HG03196 (cell line): ENCODE results near the gene EPHA8.

Experiments
- ATAC-seq: cut with Tn5 transposase; IDR thresholded peaks from one replicate; pipeline ENCODE4 v1.9.1; 2021; ENCODE audit not compliant: unreplicated experiment

EPHA8 gene

DNA sequence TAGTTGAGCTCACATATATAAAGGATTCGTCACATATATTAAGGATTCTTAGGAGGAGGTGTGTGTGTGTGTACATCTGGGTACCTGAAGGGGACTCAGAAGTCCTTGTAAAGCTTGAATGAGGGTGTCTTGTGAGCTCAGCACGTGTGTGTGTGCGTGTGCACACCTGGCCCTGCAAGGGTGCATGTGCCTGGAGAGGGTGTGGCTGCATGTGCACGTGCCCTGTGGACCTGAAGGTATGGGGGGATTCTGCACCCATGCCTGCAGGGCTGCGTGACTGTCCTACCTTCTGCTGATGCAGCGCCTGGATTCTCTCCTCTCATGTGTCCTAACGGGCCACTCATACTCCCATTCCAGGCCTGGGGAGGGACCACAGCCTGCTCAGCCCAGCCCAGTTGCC is 24.0 kb downstream of the EPHA8 start:
- no peak for ATAC-seq

DNA sequence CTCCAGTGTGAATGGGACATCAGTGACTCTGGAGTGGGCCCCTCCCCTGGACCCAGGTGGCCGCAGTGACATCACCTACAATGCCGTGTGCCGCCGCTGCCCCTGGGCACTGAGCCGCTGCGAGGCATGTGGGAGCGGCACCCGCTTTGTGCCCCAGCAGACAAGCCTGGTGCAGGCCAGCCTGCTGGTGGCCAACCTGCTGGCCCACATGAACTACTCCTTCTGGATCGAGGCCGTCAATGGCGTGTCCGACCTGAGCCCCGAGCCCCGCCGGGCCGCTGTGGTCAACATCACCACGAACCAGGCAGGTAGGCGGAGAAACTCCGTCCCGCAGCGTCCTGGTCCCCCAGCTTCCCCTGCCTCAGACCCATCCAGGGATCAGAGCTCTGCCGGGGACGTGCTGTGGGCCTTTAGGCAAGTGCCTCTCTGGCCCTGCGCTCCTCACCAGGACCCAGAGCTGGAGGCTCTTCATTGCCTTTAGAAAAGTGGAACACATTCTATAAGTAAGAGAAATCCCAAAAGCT is 25.7 kb downstream of the EPHA8 start:
- no peak for ATAC-seq

- ATAC-seq, result no peak
Observed at GRCh38 chr1:22591576-22591975, 28.3 kb downstream of the EPHA8 start.

DNA sequence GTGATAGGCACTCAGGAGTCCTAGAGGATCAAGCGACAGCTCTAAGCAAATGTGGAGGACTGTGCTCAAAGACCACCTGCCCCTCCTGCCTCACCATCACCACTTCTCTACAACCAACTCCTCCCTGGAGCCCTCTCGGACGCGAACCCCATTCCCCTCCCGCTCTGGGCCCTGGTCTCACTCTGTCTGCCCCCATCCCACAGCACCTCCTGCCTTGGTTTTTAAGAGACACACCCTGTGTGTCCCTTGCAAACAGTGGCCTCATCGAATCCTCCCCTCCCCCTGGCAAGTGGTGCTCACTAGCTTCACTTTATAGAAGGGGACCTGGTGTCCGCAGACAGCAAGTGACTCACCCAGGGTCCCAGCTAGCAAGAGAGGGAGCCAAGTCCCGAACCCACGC is 28.8 kb downstream of the EPHA8 start:
- no peak for ATAC-seq

GRCh38 chr1:22592919-22593790 is 29.9 kb downstream of the EPHA8 start:
- no peak for ATAC-seq

DNA sequence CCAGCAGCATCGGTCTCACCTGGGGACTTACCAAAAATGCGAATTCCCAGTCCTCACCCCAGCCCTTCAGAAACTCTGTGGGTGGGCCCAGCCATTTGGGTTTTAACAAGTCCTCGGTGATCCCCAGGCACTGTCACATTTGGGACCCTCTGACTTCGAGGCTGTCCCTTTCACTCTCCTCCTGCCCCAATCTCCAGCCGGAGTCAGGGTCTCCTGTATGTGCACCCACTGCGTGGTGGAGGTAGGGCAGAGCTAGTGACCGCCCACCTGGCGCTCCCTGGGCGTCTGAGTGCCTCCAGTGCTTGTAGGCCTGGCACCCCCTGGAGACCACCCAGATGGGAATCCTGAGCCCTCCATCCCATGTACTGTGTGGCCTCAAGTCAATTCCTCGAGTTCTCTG is 31.1 kb downstream of the EPHA8 start:
- ATAC-seq, result no peak

GRCh38 chr1:22595108-22595507 is 31.8 kb downstream of the EPHA8 start:
- no peak for ATAC-seq

GRCh38 chr1:22597301-22597965 is 34.1 kb downstream of the EPHA8 start:
- ATAC-seq, result no peak

DNA sequence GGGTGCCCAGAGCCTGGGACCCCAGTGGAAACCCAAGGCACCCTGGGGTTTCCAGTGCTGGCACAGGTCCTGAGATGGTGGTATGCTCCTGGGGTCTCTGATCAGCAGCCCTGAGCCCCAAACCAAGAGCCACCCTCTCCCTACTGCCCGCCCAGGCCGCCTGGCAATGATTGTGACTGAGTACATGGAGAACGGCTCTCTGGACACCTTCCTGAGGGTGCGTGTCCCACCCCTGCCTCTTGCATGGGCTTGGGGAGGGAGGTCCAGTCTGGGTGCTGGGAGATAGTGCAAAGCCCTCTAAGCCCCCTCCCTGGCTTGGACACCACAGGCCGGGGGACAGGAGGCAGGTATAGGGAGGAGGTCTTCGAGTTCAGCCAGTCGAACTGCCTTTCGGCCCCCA is 34.7 kb downstream of the EPHA8 start:
- no peak for ATAC-seq

DNA sequence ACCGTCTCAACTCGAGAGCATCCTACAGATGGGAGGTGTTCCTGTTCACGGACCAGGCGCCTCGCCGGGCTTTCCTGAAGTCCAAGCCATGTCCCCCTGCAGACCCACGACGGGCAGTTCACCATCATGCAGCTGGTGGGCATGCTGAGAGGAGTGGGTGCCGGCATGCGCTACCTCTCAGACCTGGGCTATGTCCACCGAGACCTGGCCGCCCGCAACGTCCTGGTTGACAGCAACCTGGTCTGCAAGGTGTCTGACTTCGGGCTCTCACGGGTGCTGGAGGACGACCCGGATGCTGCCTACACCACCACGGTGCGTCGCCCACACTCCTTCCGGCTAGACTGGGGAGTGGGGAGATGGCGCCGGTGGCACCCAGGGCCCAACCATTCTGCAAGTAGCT is 35.4 kb downstream of the EPHA8 start:
- ATAC-seq, result no peak

GRCh38 chr1:22600071-22600816 is 37.0 kb downstream of the EPHA8 start:
- no peak for ATAC-seq

- ATAC-seq, result no peak
Observed at GRCh38 chr1:22600817-22601605, 37.7 kb downstream of the EPHA8 start.

DNA sequence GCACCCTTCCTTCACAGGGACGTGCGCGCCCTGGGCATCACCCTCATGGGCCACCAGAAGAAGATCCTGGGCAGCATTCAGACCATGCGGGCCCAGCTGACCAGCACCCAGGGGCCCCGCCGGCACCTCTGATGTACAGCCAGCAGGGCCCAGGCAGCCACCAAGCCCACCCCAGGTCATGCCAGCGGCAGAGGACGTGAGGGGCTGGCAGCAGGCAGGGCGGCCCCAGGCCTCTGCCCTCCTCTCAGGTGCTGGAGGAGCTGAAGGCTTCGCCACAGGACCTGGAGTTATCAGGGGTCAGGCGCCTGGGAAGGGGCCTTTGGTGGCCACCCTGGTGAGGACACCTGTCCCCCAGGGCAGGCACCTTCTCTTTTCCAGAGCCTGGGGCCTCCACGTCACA is 38.3 kb downstream of the EPHA8 start:
- no peak for ATAC-seq

DNA sequence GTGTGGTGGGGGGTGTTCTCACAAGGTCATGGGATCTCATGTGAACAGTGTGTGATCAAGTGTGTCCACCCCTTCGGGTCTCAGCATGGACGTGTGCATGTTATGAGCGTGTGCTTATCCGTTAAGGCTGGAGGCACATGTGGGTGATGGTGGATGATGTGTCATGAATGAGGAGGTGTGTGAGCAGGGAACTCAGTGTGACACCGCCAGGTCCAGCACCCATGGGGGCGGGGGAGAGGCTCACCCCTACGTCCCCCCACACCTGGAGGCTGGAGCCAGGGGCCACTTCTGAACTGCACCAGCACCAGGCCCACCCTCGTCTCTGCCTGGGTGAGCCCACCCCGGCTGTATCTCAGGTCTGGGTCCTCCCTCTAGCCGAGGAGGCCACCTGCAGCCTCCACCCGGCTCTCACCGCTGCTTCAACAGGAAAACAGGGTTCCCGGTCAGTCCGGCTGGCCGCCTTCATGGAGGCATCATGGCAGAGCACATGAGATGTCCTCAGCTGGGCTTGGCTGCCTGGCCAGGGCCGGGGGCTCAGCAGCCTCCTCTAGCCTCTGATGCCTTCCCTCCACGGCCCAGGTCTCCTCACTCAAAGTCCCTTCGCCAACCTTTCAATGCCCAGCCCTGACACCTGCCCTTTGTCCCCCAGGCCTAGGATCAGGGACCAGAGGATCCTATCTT is 38.9 kb downstream of the EPHA8 start:
- no peak for ATAC-seq

DNA sequence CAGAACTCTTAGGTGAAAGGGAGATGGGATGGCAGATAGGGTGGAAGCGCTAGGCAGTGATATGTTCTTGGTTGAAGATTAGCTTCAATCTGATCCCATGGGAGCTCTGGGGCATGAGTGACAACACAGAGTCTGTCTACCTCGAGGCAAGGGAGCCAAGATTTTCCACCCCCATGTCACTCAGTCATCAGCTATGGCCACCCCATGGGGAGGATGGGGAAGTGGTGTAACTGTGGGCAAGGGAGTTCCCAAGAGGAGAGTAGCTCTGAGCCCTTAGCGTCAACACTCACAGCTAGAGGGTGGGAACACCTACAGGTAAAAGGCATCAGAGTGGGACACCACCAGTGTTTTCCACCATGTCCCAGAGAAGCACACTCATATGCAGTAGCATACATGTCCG is 42.9 kb downstream of the EPHA8 start:
- ATAC-seq, result no peak

- ATAC-seq, result no peak
Observed at GRCh38 chr1:22607154-22607553, 43.9 kb downstream of the EPHA8 start.

GRCh38 chr1:22608361-22608760 is 45.1 kb downstream of the EPHA8 start:
- ATAC-seq, result no peak

GRCh38 chr1:22609291-22609690 is 46.0 kb downstream of the EPHA8 start:
- ATAC-seq, result no peak

- ATAC-seq, result no peak
Observed at GRCh38 chr1:22611530-22611947, 48.2 kb downstream of the EPHA8 start.
